ENCODE results near the gene CCNYL1. TPM values are rescaled to one million over a fixed set of nuclear protein-coding genes. Genes with fewer than 3 reads are reported as not detected.
"Not testable (repeated sequence)": the region's sequence is repeated elsewhere in the genome, so short reads cannot be mapped to it uniquely, and the experiment has no call there.

CCNYL1 gene
- total RNA-seq, 2 experiments from 2014 or later = 6.1 to 6.3 TPM

DNA sequence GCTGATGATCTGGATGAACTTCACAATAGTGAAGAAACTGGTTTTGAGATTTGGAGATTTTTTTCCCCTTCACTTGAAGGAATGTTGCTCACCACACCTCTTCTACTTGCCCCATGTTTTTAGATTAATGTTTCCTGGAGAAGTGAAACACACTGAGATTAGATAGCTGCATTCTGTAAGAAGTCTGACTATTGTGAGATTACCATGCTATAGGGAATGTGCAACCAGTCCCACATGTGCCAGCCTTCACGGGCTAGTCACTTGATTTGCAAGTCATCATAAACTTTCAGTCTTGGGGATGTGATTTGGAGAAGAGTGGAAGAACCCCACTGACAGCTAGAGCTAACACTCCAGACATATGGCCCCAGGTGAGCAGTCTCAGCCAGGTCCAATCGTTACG lies 7.4 kb upstream of the CCNYL1 start:
- H3K36me3 Mint-ChIP-seq (ENCODE audit: low read depth) = no peaks in the 10 kb centered on the region
- H3K4me3 Mint-ChIP-seq = no peak overlapping the region
- CTCF ChIA-PET = interaction anchor here (0.8 to 1.5 kb wide), 3 partner anchors 10 to 337 kb away, joined by 3 read pairs; partner anchors contain the start of gene METTL21A
- no peak overlapping the region for H3K27ac Mint-ChIP-seq
- POLR2A ChIA-PET = no interaction called here
- H3K4me1 Mint-ChIP-seq (ENCODE audit: low read depth) = peaks cover 7% of the 10 kb centered on the region
- H3K9me3 Mint-ChIP-seq (ENCODE audit: insufficient read depth) = no peaks in the 10 kb centered on the region
- no peak for DNase-seq
- H3K27me3 Mint-ChIP-seq (ENCODE audit: low read depth) = no peaks in the 10 kb centered on the region
- ATAC-seq = no peak

DNA sequence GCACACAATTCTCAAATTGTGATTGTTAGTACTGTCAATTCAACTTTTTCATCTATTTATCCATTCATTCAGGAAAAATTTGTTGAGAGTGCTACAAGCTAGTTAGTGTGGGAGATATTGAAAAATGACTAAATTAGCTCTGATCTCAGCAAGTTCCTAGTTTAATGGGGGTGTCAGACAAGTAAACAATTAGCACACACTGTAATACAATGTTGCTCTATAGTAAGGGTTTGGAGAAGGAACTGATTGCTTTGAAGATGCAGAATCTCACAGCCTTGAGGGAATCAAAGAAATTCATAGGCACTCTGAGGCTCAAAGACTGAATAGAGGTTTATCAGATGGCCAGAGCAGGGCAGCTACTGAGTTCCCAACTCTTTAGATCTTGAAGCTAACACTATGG lies 6.8 kb upstream of the CCNYL1 start:
- Mint-ChIP-seq H3K27ac (no peak overlapping the region), H3K4me1 (ENCODE audit: low read depth) (peaks cover 7% of the 10 kb centered on the region), H3K9me3 (ENCODE audit: insufficient read depth) (no peaks in the 10 kb centered on the region), H3K36me3 (ENCODE audit: low read depth) (no peaks in the 10 kb centered on the region), H3K4me3 (no peak overlapping the region), H3K27me3 (ENCODE audit: low read depth) (no peaks in the 10 kb centered on the region)
- DNase-seq (no peak), ATAC-seq (no peak)
- ChIA-PET POLR2A (no interaction called here), CTCF (interaction anchor here (0.8 to 1.5 kb wide), 3 partner anchors 11 to 336 kb away, joined by 3 read pairs; partner anchors contain the start of gene METTL21A)

DNA sequence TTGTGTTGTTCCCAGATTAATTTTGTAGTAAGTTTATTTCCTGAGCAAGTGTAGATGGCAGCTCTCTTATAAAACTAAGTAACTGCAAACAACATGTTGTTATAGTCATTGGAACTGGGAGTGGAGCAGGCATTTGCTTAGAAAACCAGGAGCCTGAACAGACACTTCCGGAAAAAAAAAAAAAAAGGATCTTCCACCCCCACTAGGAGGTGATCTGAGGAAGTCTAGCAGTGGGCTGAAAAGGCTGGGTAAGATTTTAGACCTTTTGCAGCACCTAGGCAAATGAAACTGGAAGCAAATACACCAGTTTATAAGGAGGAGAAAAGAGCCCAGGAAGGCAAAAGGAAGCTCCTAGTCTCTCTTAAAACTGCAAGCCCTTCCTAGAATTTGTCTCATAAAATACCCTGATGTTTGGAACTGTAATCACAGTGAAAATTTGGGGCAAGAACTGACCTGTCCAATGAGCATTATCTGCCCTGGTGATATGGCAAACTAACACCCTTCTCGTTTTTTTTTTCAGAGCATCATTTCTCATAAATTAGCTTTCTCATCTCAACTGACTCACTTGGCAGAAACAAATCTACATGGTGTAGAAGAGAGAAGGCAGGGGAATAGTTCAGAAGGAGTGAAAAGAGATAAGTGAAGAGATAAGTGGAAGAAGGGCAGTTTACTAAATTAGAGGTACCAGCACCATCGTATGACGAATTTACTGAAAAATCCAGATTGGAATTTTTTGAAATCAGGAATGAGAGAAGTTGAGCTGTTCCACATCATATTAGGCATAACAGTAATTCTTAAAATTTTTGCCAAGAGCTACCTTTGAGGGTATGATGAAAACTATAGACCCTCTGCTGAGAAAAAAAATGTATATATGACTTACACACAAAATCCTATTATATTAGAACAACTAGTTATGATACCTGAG lies 4.2 kb upstream of the CCNYL1 start:
- H3K4me1 Mint-ChIP-seq (ENCODE audit: low read depth) = peaks cover 12% of the 10 kb centered on the region
- POLR2A ChIA-PET = interaction anchor here (0.6 kb wide), 1 partner anchor 13 kb away, joined by 5 read pairs; no protein-coding TSS in a partner anchor
- no peak overlapping the region for H3K27ac Mint-ChIP-seq

DNA sequence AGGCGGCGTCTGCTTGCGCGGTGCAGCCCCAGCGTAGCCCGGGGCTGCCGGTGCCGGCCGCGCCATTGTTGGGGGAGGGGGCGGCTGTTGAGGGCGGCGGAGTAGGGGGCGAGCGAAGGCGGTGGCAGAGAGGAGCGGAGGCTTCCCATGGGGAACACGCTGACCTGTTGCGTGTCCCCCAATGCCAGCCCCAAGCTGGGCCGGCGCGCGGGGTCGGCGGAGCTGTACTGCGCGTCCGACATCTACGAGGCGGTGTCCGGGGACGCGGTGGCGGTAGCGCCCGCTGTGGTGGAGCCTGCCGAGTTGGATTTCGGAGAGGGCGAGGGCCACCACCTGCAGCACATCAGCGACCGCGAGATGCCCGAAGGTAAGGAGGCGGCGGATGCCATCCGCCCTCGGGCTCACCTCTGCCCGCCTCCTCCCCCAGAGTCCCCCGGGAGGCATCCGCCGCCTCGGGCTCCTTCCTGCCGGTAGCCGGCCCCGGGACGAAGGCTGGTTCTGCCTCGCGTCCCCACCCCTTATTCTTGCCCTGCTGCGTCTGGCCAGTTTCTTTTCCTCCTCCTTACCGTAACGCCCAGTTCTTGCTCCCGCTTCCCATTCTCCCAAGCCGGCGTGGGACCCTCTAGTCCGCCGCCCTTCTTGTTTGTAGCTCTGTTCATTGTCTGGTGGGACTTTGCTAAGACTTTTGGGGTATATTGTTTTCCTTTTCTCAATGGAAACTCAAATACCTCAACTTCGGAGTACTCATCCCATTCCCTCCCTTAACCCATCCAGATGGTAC lies 500 bp downstream of the CCNYL1 start:
- CTCF ChIA-PET = interaction anchor here (0.6 to 2.4 kb wide), 11 partner anchors 10 to 542 kb away, joined by 3 to 10 read pairs (median 4); partner anchors contain the start of genes IDH1 and PLEKHM3
- POLR2A ChIA-PET = interaction anchor here (0.8 to 3.9 kb wide), 8 partner anchors 8 to 555 kb away, joined by 3 to 20 read pairs (median 4); partner anchors contain the start of genes METTL21A and PIKFYVE
- DNase-seq = peak; percentile 69
- Mint-ChIP-seq H3K27me3 (ENCODE audit: low read depth) (no peaks in the 10 kb centered on the region), H3K36me3 (ENCODE audit: low read depth) (peaks cover 3% of the 10 kb centered on the region), H3K4me3 (peak overlapping the region; percentile 87), H3K9me3 (ENCODE audit: insufficient read depth) (no peaks in the 10 kb centered on the region), H3K27ac (peak overlapping the region; percentile 76), H3K4me1 (ENCODE audit: low read depth) (peaks cover 25% of the 10 kb centered on the region)
- peak; percentile 34 for ATAC-seq

More for the DNA sequence above, 4.2 kb upstream of the CCNYL1 start:
- no peak for ATAC-seq
- DNase-seq = no peak
- Mint-ChIP-seq H3K27me3 (ENCODE audit: low read depth) (no peaks in the 10 kb centered on the region), H3K9me3 (ENCODE audit: insufficient read depth) (no peaks in the 10 kb centered on the region), H3K36me3 (ENCODE audit: low read depth) (no peaks in the 10 kb centered on the region), H3K4me3 (no peak overlapping the region)
- CTCF ChIA-PET = interaction anchor here (1.3 to 1.7 kb wide), 3 partner anchors 327 to 547 kb away, joined by 3 to 4 read pairs (median 4); no protein-coding TSS in a partner anchor

DNA sequence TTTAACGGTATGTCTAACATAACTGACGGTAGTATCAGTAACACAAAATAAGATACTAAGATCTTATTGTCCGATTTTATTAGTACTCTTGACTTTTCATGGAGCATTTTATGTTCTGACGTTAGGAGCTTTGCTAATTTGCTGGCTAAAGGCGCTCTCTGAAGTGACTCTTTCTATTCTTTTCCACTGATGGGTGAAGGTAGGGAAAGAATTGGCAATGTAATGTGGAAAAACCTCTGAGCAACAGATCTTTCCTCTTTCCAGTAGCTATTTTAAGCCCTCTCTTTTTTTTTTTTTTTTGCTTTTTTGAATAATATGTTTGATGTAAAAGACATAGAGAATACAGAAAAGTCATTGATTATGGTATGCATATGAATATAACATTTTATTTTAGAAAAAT lies 4.6 kb downstream of the CCNYL1 start:
- H3K27ac Mint-ChIP-seq = no peak overlapping the region
- H3K4me1 Mint-ChIP-seq (ENCODE audit: low read depth) = peaks cover 15% of the 10 kb centered on the region
- ATAC-seq (no peak), DNase-seq (no peak)
- peaks cover 6% of the 10 kb centered on the region for H3K36me3 Mint-ChIP-seq (ENCODE audit: low read depth)
- no peaks in the 10 kb centered on the region for H3K9me3 Mint-ChIP-seq (ENCODE audit: insufficient read depth)
- ChIA-PET POLR2A (no interaction called here), CTCF (interaction anchor here (0.9 kb wide), 1 partner anchor 30 kb away, joined by 4 read pairs; no protein-coding TSS in a partner anchor)
- H3K27me3 Mint-ChIP-seq (ENCODE audit: low read depth) = no peaks in the 10 kb centered on the region
- H3K4me3 Mint-ChIP-seq = no peak overlapping the region

DNA sequence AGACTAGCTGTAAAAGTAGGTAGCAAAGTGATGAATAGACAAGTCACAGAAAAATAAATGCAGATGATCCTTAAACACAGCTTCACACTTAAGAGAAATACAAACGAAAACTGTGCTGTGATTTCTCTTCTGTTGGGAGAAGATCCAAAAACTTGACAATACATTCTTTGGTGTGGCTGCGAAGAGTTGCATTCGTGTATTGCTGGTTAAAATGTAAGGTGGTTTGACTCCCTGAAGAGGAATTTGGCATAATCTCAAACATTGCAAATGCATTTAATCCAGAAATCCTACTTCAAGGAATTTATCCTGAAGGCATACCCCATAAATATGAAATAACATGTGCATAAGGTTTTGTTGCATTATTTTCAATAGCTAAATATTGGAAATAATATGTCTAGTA lies 7.1 kb downstream of the CCNYL1 start:
- H3K27me3 Mint-ChIP-seq (ENCODE audit: low read depth) = no peaks in the 10 kb centered on the region
- peaks cover 6% of the 10 kb centered on the region for H3K36me3 Mint-ChIP-seq (ENCODE audit: low read depth)
- H3K4me1 Mint-ChIP-seq (ENCODE audit: low read depth) = peaks cover 7% of the 10 kb centered on the region
- POLR2A ChIA-PET = no interaction called here
- no peak for ATAC-seq
- CTCF ChIA-PET = interaction anchor here (1.4 kb wide), 1 partner anchor 62 kb away, joined by 3 read pairs; no protein-coding TSS in a partner anchor
- H3K4me3 Mint-ChIP-seq = no peak overlapping the region
- no peak for DNase-seq
- no peak overlapping the region for H3K27ac Mint-ChIP-seq
- H3K9me3 Mint-ChIP-seq (ENCODE audit: insufficient read depth) = no peaks in the 10 kb centered on the region

DNA sequence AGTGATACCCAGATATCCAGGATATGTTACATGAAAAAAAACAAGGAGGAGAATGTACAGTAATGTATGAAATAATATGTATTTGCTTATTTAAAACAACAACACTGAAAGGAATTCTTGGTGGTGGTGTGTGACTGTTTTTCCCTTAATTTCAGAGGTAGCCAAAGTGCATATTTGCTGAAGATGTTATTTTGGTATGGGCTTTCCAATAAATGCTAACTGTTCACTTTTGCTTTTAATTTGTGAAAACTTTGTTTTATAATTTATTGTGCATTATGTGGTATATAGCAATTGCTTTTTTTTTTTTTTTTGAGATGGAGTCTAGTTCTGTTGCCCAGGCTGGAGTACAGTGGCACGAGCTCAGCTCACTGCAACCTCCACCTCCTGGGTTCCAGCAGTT lies 7.6 kb downstream of the CCNYL1 start:
- H3K27me3 Mint-ChIP-seq (ENCODE audit: low read depth) = no peaks in the 10 kb centered on the region
- CTCF ChIA-PET = interaction anchor here (1.4 kb wide), 1 partner anchor 62 kb away, joined by 3 read pairs; no protein-coding TSS in a partner anchor
- no peaks in the 10 kb centered on the region for H3K9me3 Mint-ChIP-seq (ENCODE audit: insufficient read depth)
- ATAC-seq (no peak), DNase-seq (no peak)
- H3K27ac Mint-ChIP-seq = no peak overlapping the region
- H3K36me3 Mint-ChIP-seq (ENCODE audit: low read depth) = peaks cover 6% of the 10 kb centered on the region
- no peak overlapping the region for H3K4me3 Mint-ChIP-seq
- POLR2A ChIA-PET = no interaction called here
- H3K4me1 Mint-ChIP-seq (ENCODE audit: low read depth) = peaks cover 3% of the 10 kb centered on the region

DNA sequence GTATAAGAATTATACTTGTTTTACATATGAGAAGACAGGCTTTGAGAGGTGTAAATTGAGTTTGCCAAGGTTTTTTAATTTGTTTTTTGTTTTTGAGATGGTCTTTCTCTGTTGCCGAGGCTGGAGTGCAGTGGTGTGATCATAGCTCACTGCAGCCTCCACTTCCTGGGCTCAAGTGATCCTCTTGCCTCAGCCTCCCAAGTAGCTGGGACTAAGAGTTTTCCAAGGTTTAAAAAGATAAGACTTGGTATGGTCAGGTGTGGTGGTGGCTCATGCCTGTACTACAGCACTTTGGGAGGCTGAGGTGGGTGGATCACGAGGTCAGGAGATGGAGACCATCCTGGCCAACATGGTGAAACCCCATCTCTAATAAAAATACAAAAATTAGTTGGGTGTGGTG lies 8.2 kb downstream of the CCNYL1 start:
- H3K27ac Mint-ChIP-seq; H3K9me3 Mint-ChIP-seq (ENCODE audit: insufficient read depth); DNase-seq; H3K4me3 Mint-ChIP-seq; H3K36me3 Mint-ChIP-seq (ENCODE audit: low read depth); H3K4me1 Mint-ChIP-seq (ENCODE audit: low read depth); H3K27me3 Mint-ChIP-seq (ENCODE audit: low read depth); CTCF ChIA-PET; ATAC-seq: not testable (repeated sequence)
- POLR2A ChIA-PET = interaction anchor here (0.6 to 0.8 kb wide), 2 partner anchors 8 to 13 kb away, joined by 3 to 5 read pairs; partner anchors contain the start of gene CCNYL1

DNA sequence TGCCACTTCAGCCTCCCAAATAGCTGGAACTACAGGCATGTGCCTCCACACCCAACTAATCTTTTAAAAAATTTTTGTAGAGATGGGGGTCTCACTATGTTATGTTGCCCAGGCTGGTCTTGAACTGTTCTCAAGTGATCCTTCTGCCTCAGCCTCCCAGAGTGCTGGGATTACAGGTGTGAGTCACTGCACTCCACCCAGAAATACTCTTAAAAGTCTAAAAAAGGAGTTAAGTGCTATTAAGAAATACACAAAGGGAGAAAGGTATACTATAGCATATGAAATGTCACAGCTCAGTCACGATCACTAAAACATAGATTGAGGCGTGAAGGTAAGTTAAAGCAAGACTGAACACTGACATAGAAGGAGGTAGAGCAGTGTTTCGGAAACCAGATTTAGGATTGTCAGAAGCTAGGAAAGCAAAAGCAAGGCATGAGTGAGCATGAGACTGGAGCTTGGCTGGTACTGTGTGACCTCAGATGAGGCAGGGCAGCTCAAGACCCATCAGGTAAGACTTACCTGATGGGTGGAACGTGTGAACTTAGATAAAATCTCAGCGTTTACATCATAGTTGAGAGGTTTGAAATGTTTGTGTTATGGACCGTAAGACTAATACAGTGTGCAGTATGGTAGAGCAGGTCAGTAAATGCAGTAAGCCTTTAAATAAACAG lies 9.2 kb downstream of the CCNYL1 start:
- no peak overlapping the region for H3K4me3 Mint-ChIP-seq

DNA sequence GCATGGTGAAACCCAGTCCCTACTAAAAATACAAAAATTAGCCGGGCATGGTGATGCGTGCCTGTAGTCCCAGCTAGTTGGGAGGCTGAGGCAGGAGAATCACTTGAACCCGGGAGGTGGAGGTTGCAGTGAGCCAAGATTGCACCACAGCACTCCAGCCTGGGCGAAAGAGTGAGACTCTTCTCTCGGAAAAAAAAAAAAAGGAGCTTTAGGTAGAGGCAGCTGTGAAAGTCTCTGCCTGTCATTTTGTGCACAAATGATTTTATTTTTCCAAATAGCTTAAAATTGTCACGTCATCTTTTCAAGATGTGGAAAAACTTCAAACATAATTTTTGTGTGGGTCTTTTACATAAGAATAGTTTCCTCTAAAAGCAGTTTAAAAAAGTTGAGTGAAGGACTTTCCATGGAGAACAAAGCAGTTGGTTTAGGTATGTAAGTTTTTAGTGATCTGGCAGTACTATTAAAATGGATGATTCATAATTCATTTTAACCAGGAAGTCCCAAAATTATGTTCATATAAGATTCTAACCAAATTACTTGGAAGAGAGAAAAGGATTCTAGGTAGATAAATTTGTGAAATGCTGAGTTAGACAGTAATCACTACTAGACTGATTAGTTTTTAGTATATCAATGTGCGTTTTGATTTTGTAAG lies 11.5 kb downstream of the CCNYL1 start:
- Mint-ChIP-seq H3K27ac (no peak overlapping the region), H3K4me3 (no peak overlapping the region)
- no peak for ATAC-seq

More for the DNA sequence above, 9.2 kb downstream of the CCNYL1 start:
- Mint-ChIP-seq H3K27ac (no peak overlapping the region), H3K36me3 (ENCODE audit: low read depth) (peaks cover 2% of the 10 kb centered on the region), H3K27me3 (ENCODE audit: low read depth) (no peaks in the 10 kb centered on the region), H3K4me1 (ENCODE audit: low read depth) (peaks cover 3% of the 10 kb centered on the region), H3K9me3 (ENCODE audit: insufficient read depth) (no peaks in the 10 kb centered on the region)
- POLR2A ChIA-PET = interaction anchor here (0.8 kb wide), 1 partner anchor 9 kb away, joined by 3 read pairs; the partner anchor contains the start of gene CCNYL1
- DNase-seq = no peak
- no peak for ATAC-seq
- CTCF ChIA-PET = interaction anchor here (0.6 to 1.6 kb wide), 2 partner anchors 9 to 87 kb away, joined by 3 to 4 read pairs; partner anchors contain the start of gene CCNYL1

More for the DNA sequence above, 11.5 kb downstream of the CCNYL1 start:
- Mint-ChIP-seq H3K27me3 (ENCODE audit: low read depth) (no peaks in the 10 kb centered on the region), H3K36me3 (ENCODE audit: low read depth) (no peaks in the 10 kb centered on the region), H3K9me3 (ENCODE audit: insufficient read depth) (no peaks in the 10 kb centered on the region), H3K4me1 (ENCODE audit: low read depth) (peaks cover 15% of the 10 kb centered on the region)
- DNase-seq = no peak
- POLR2A ChIA-PET = interaction anchor here (0.6 kb wide), 1 partner anchor 164 kb away, joined by 3 read pairs; no protein-coding TSS in a partner anchor
- CTCF ChIA-PET = interaction anchor here (1.1 kb wide), 1 partner anchor 11 kb away, joined by 3 read pairs; no protein-coding TSS in a partner anchor

All from activated CD8-positive, alpha-beta T cell treated with anti-CD3 and anti-CD28 coated beads, Interleukin-2, amount 10 ng/mL, durations not matched to agents 7 days and 5 days (primary cell).